Upper lobe of left lung (tissue), 4 donors: ENCODE data around the gene ZNF292.
"Not testable (repeated sequence)": the region's sequence is repeated elsewhere in the genome, so short reads cannot be mapped to it uniquely, and the experiment has no call there.

Experiments used
- POLR2A ChIP-seq, 4 donors: fragments of 450-650 bp; IDR thresholded peaks; one replicate each; pipeline ENCODE4 v1.5.1; 2016 to 2017; ENCODE audit warnings: antibody characterized with exemption in 4 of 4, mild to moderate bottlenecking in 2 of 4
- TF ChIP-seq, protein P1 (sequence below), 6 experiments: fragments of 450-650 bp in 4 of 6; fragments of 200-600 bp in 2 of 6; sonication (generic) in 2 of 6; IDR thresholded peaks; one replicate each; pipeline ENCODE4 v1.5.1; 2016 to 2019; ENCODE audit warnings: antibody characterized with exemption in 6 of 6

DNA sequence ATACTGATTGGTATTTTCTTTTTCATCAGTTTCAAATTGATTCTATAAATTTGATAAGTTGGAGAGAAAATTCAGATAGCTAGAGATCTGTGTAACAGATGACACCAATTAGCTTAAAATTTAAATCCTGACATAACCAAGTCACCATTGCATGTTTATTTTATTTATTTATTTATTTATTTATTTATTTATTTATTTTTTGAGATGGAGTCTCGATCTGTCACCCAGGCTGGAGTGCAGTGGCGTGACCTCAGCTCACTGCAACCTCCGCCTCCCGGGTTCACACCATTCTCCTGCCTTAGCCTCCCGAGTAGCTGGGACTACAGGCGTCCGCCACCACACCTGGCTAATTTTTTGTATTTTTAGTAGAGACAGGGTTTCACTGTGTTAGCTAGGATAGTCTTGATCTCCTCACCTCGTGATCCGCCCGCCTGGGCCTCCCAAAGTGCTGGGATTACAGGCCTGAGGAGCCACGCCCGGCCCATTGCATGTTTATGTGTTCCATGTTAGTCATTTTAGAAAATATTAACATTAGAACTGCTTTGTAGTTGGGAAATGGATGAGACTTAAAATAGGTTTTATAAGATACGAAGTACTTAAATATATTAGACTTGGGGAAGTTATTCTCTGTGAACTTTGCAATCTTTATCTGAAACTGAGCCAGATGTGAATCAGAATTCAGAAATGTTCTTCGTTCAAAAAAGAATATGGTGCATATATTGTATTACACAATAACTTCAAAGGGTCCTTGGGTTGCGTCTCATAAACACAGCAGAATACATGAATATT is 42.9 kb downstream of the ZNF292 start:
- not testable (repeated sequence) for TF ChIP-seq POLR2A (IDR thresholded peaks at IDR 0.05)
- TF ChIP-seq, protein P1, sequence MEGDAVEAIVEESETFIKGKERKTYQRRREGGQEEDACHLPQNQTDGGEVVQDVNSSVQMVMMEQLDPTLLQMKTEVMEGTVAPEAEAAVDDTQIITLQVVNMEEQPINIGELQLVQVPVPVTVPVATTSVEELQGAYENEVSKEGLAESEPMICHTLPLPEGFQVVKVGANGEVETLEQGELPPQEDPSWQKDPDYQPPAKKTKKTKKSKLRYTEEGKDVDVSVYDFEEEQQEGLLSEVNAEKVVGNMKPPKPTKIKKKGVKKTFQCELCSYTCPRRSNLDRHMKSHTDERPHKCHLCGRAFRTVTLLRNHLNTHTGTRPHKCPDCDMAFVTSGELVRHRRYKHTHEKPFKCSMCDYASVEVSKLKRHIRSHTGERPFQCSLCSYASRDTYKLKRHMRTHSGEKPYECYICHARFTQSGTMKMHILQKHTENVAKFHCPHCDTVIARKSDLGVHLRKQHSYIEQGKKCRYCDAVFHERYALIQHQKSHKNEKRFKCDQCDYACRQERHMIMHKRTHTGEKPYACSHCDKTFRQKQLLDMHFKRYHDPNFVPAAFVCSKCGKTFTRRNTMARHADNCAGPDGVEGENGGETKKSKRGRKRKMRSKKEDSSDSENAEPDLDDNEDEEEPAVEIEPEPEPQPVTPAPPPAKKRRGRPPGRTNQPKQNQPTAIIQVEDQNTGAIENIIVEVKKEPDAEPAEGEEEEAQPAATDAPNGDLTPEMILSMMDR (IDR thresholded peaks at IDR 0.05): not testable (repeated sequence)
